GM18909 (cell line): ENCODE measurements around the gene HDGFL2.
"Not testable (repeated sequence)": the region's sequence is repeated elsewhere in the genome, so short reads cannot be mapped to it uniquely, and the experiment has no call there.

ENCODE experiments used
- ATAC-seq: cut with Tn5 transposase; IDR thresholded peaks from one replicate; pipeline ENCODE4 v1.9.1; 2021; ENCODE audit warnings: mild to moderate bottlenecking; ENCODE audit not compliant: unreplicated experiment, poor library complexity

HDGFL2 gene

DNA sequence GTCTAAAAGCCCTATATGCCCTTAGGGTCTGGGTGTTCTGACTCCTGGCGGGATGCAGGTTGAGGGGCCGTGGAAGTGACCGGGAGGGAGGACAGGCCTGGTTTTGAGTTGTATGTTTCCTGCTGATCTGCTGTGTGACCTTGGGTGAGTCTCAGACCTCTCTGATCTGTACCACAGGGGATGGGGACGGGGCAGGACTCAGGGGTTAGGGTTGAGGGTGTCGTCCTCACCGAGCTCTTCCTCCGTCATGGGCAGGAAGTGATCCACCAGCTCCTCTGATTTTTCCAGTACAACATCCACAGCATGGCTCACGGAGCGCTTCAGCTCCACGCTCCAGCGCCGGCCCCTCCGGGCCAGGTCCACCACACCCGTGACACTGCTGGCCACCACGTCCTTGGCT, 56.7 kb downstream of the HDGFL2 start:
- ATAC-seq = no peak

GRCh38 chr19:4529924-4530522, 57.9 kb downstream of the HDGFL2 start:
- ATAC-seq = no peak

- ATAC-seq = no peak
These were observed 59.6 kb downstream of the HDGFL2 start for GRCh38 chr19:4531562-4532165.

GRCh38 chr19:4533334-4533733, 61.2 kb downstream of the HDGFL2 start:
- ATAC-seq = no peak

- ATAC-seq = no peak
These were observed 61.8 kb downstream of the HDGFL2 start for GRCh38 chr19:4533835-4534424.

GRCh38 chr19:4534836-4535658, 63.0 kb downstream of the HDGFL2 start, which contains the start of gene PLIN5:
PLIN5 (minus strand) TSS chr19:4535224; CDS start chr19:4534074, 1,150 bp downstream.
- no peak for ATAC-seq

DNA sequence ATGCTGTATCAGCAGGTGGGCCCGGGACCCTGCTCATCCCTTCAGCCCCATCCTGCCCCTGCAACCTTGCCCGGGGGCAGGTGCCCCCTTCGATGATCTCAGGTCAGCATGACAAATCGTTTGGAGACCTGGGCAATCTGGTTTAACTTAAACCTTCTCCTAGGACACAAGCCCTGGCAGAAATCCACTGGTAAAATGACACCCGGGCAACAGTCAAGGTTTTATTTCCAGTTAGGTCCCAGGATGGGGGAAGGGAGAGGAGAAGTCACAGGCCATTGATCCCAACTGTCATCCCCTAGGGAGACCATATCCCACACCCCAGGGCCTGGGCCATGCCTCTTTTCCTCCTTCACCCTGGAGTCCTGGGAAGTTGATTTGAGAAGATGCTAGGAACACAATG, 64.7 kb downstream of the HDGFL2 start:
- ATAC-seq = no peak

DNA sequence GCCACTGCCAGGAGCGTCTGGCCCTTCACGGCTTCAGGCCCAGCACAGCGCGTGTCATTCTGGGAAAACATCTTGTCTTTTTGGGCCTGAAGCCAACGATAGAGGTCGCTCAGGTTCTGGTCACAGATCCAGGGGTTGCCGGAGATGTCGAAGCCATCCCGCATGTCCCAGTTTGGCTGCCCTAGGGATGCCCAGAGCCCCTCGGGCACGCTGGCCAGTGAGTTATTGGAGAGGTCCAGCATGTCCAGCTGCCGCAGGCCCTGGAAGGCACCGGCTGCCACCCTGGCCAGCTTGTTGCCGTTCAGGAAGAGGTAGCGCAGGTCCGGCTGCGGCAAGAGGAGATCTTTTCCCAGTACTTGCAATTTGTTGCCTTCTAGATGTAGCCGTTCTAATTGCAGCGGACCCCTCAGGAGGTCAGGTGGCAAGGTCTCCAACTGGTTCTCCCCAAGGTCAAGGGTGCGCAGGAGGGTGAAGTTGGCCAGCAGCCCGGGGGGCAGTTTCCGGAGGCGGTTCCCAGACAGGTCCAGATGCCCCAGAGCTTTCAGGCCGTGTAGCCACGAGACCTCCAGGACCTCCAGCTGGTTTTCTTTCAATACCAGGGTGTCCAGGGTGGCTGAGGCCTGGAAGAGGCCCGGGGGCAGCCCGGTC, 66.0 kb downstream of the HDGFL2 start:
- ATAC-seq = no peak

GRCh38 chr19:4538601-4538954, 66.5 kb downstream of the HDGFL2 start:
- no peak for ATAC-seq

- no peak for ATAC-seq
These were observed 67.1 kb downstream of the HDGFL2 start for GRCh38 chr19:4539169-4539692.

- ATAC-seq = no peak
These were observed 67.8 kb downstream of the HDGFL2 start, which contains the start of gene LRG1 for GRCh38 chr19:4539693-4540581. LRG1 (minus strand) TSS chr19:4540036; CDS start chr19:4540013, 23 bp downstream.

DNA sequence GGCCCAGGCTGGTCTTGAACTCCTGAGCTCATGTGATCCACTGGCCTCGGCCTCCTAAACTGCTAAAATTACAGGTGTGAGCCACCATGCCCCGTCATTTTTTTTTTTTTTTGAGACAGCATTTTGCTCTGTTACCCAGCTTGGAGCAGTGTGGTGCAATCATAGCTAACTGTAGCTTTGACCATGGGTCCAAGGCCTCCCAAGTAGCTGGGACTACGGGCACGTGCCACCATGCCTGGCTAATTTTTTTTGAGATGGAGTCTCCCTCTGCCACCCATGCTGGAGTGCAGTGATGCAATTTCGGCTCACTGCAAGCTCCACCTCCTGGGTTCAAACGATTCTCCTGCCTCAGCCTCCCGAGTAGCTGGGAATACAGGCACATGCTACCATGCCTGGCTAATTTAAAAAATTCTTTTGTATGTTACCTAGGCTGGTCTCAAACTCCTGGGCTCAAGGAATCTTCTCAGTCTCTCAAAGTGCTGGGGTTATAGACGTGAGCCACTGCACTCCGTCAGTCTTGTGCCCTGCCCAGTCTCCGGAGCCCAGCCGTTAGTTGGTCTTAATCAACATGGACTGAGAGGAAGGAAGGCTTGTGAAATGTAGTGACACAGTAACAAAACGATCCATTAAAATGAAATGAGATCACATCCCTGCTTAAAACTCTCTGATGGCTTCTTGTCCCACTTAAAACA, 69.2 kb downstream of the HDGFL2 start:
- no peak for ATAC-seq

GRCh38 chr19:4541806-4542145, 69.7 kb downstream of the HDGFL2 start:
- ATAC-seq = not testable (repeated sequence)

DNA sequence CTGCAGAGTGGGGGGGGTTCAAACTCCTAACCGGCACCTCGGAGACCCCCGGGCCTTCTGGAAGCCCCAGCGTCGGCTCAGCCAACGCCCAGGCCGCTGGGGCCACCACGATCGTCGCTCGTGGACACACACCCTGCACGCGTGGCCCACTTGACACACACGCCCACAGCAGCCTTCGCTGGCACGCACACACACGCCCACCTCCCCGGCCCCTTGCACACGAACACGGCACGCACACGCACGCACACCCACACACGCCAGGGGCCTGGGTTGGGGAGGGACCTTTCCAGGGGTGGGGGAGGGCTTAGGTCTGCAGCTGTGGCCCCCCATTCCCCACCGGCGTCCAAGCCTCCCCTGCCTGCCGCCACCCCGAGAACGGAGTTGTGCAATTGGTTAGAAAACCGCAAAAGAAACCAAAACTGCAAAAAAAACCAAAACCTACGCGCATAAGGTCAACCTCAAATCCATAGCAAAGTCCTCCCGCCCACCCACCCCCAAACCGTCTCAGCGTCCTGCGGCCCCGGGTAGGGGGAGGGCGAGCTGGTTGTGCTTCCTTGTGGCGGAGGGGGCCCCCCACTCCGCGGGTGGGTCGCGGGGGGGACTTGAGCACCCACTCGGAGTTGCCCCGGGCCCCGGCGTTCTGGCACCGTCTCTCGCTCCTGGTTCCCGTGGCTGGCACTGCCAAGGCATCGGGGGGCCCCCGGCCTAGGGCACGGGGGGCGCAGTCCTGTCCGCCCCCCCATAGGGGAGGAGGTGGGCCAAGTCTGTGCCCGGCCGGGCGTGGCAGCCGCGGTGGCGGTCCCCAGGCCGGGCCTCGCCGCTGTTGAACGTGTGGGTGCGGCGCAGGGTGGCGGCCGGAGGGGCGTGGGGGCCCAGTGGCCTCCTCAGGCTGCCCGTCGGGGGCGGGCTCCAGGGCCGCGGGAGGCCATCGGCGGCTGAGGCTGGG, 71.1 kb downstream of the HDGFL2 start:
- no peak for ATAC-seq

- no peak for ATAC-seq
These were observed 71.9 kb downstream of the HDGFL2 start for GRCh38 chr19:4543842-4544647.

- no peak for ATAC-seq
These were observed 75.5 kb downstream of the HDGFL2 start for GRCh38 chr19:4547303-4548237.
